H9 (cell line): ENCODE data around the gene FAIM2. TPM values are rescaled to one million over a fixed set of nuclear protein-coding genes. Genes with fewer than 3 reads are reported as not detected.

Source experiments
- DNase-seq: peaks from one replicate; pipeline ENCODE4 v3.0.0-alpha.2; 2017
- H2AFZ ChIP-seq: one replicate; pipeline ENCODE4 v1.6.1; 2013; ENCODE audit warnings: mild to moderate bottlenecking, low read length, control low read depth, moderate library complexity
- H2AK5ac ChIP-seq: 2 replicates; pipeline ENCODE4 v1.6.1; 2013; ENCODE audit warnings: low read length, control low read depth, mixed read lengths; ENCODE audit not compliant: insufficient read length
- H2BK120ac ChIP-seq: one replicate; pipeline ENCODE4 v1.6.1; 2013; ENCODE audit warnings: low read depth, mild to moderate bottlenecking, low read length, control low read depth, inconsistent platforms; ENCODE audit not compliant: poor library complexity, severe bottlenecking
- H2BK12ac ChIP-seq: 2 replicates; pipeline ENCODE4 v1.6.1; 2013; ENCODE audit warnings: low read length, control low read depth, mixed read lengths, low read depth; ENCODE audit not compliant: insufficient read length
- H2BK15ac ChIP-seq: 2 replicates; pipeline ENCODE4 v1.6.1; 2013; ENCODE audit warnings: low read depth, low read length, control low read depth
- H2BK20ac ChIP-seq: one replicate; pipeline ENCODE4 v1.6.1; 2013; ENCODE audit warnings: low read depth, mild to moderate bottlenecking, low read length, control low read depth, inconsistent platforms; ENCODE audit not compliant: poor library complexity, severe bottlenecking
- H2BK5ac ChIP-seq: 2 replicates; pipeline ENCODE4 v1.6.1; 2013; ENCODE audit warnings: low read length, control low read depth, mixed read lengths; ENCODE audit not compliant: insufficient read length
- H3K14ac ChIP-seq: 2 replicates; pipeline ENCODE4 v1.6.1; 2013; ENCODE audit warnings: low read length, control low read depth; ENCODE audit not compliant: insufficient read depth
- H3K18ac ChIP-seq: 2 replicates; pipeline ENCODE4 v1.6.1; 2013; ENCODE audit warnings: low read depth, mild to moderate bottlenecking, mixed read lengths, low read length, control low read depth; ENCODE audit not compliant: insufficient read length
- H3K23ac ChIP-seq: 2 replicates; pipeline ENCODE4 v1.6.1; 2013; ENCODE audit warnings: low read length, control low read depth, mixed read lengths, low read depth; ENCODE audit not compliant: insufficient read length
- H3K23me2 ChIP-seq: 2 replicates; pipeline ENCODE4 v1.6.1; 2013; ENCODE audit warnings: low read depth, mild to moderate bottlenecking, mixed read lengths, low read length, control low read depth; ENCODE audit not compliant: insufficient read length, poor library complexity, severe bottlenecking
- H3K27ac ChIP-seq: 2 replicates; pipeline ENCODE4 v1.5.1; 2013; ENCODE audit warnings: low read length, control low read depth, mixed read lengths, low read depth; ENCODE audit not compliant: insufficient read length
- H3K27me3 ChIP-seq: 2 replicates; pipeline ENCODE4 v1.6.1; 2013; ENCODE audit warnings: low read length, control low read depth, inconsistent platforms; ENCODE audit not compliant: insufficient read depth
- H3K4ac ChIP-seq: 2 replicates; pipeline ENCODE4 v1.6.1; 2013; ENCODE audit warnings: low read depth, mild to moderate bottlenecking, control low read depth, inconsistent platforms, low read length, moderate library complexity
- H3K4me1 ChIP-seq: 2 replicates; pipeline ENCODE4 v1.6.1; 2013; ENCODE audit warnings: low read length, control low read depth, inconsistent platforms; ENCODE audit not compliant: insufficient read depth
- H3K4me2 ChIP-seq: 2 replicates; pipeline ENCODE4 v1.6.1; 2013; ENCODE audit warnings: low read length, control low read depth, mixed read lengths; ENCODE audit not compliant: insufficient read length, insufficient read depth
- H3K56ac ChIP-seq: 2 replicates; pipeline ENCODE4 v1.6.1; 2013; ENCODE audit warnings: low read depth, mild to moderate bottlenecking, mixed read lengths, low read length, control low read depth; ENCODE audit not compliant: insufficient read length
- H3K79me1 ChIP-seq: 2 replicates; pipeline ENCODE4 v1.6.1; 2013; ENCODE audit warnings: low read depth, mild to moderate bottlenecking, moderate library complexity, low read length, control low read depth, inconsistent platforms; ENCODE audit not compliant: insufficient read depth, poor library complexity, severe bottlenecking
- H3K79me2 ChIP-seq: 2 replicates; pipeline ENCODE4 v1.6.1; 2013; ENCODE audit warnings: low read length, control low read depth, inconsistent platforms; ENCODE audit not compliant: insufficient read depth
- H3K9ac ChIP-seq: 2 replicates; pipeline ENCODE4 v1.6.1; 2013; ENCODE audit warnings: low read length, control low read depth, mixed read lengths; ENCODE audit not compliant: insufficient read length; ENCODE audit errors: extremely low read depth
- H3K9me3 ChIP-seq: one replicate; pipeline ENCODE4 v1.6.1; 2013; ENCODE audit warnings: low read depth, low read length, inconsistent platforms; ENCODE audit not compliant: control insufficient read depth
- H3T11ph ChIP-seq: one replicate; pipeline ENCODE4 v1.6.1; 2013; ENCODE audit warnings: mild to moderate bottlenecking, low read length, control low read depth, inconsistent platforms
- H4K20me1 ChIP-seq: one replicate; pipeline ENCODE4 v1.6.1; 2013; ENCODE audit not compliant: control insufficient read depth, insufficient read length, insufficient read depth
- H4K5ac ChIP-seq: 2 replicates; pipeline ENCODE4 v1.6.1; 2013; ENCODE audit warnings: low read depth, mild to moderate bottlenecking, mixed read lengths, low read length, control low read depth; ENCODE audit not compliant: insufficient read length
- H4K8ac ChIP-seq: replicated peaks from 2 replicates; pipeline ENCODE4 v1.6.1; 2013; ENCODE audit warnings: low read length, control low read depth, mixed read lengths, low read depth; ENCODE audit not compliant: insufficient read length
- H4K91ac ChIP-seq: 2 replicates; pipeline ENCODE4 v1.6.1; 2013; ENCODE audit warnings: low read depth, mild to moderate bottlenecking, moderate library complexity, mixed read lengths, low read length, control low read depth; ENCODE audit not compliant: insufficient read length
- H3K27ac Mint-ChIP-seq, 3 experiments: 2 replicates in 2 of 3; 3 replicates in 1 of 3; pipeline ENCODE4 v1.8.0; 2020 to 2021; ENCODE audit warnings: mixed read lengths in 3 of 3, mild to moderate bottlenecking in 1 of 3, moderate library complexity in 1 of 3
- H3K27me3 Mint-ChIP-seq: 2 replicates; pipeline ENCODE4 v1.8.0; 2021; ENCODE audit warnings: low read depth, mild to moderate bottlenecking, moderate library complexity, mixed read lengths
- H3K36me3 Mint-ChIP-seq, 3 experiments: 2 replicates in 2 of 3; 3 replicates in 1 of 3; pipeline ENCODE4 v1.8.0; 2020 to 2021; ENCODE audit warnings: low read depth in 3 of 3, mixed read lengths in 3 of 3; ENCODE audit not compliant: insufficient read depth in 1 of 3
- H3K4me1 Mint-ChIP-seq, 2 experiments: 2 replicates each; pipeline ENCODE4 v1.8.0; 2020; ENCODE audit warnings: mixed read lengths in 2 of 2
- H3K4me3 Mint-ChIP-seq, 2 experiments: 2 replicates in 1 of 2; 3 replicates in 1 of 2; pipeline ENCODE4 v1.8.0; 2020 to 2021; ENCODE audit warnings: mild to moderate bottlenecking in 2 of 2, mixed read lengths in 2 of 2, moderate library complexity in 1 of 2
- H3K9me3 Mint-ChIP-seq, 2 experiments: 2 replicates in 1 of 2; 3 replicates in 1 of 2; pipeline ENCODE4 v1.8.0; 2020; ENCODE audit warnings: mild to moderate bottlenecking in 2 of 2, mixed read lengths in 2 of 2, moderate library complexity in 1 of 2
- CTCF ChIP-seq: fragments of 200-600 bp; sonication (generic); conservative IDR thresholded peaks from 3 replicates; pipeline ENCODE4 v1.8.0; 2021; ENCODE audit warnings: antibody characterized with exemption, mild to moderate bottlenecking
- WGBS: extraction: QIAGEN DNeasy Blood & Tissue Kit; methylation state at CpG from one replicate; pipeline ENCODE4 v1.1.7; 2013; ENCODE audit warnings: missing lambda C conversion rate, low lambda C conversion rate, mixed read lengths; ENCODE audit not compliant: insufficient read length; ENCODE audit errors: extremely low coverage; 5-methylcytosine and 5-hydroxymethylcytosine counted together
- total RNA-seq: library from RNA; stranded (reverse); gene quantifications from 2 replicates; pipeline ENCODE4 v1.2.1, GENCODE V29; 2021

Gene FAIM2
- total RNA-seq, 1 experiment from 2014 or later = 0.42 TPM

- Histone ChIP-seq H3K4me2 (no peak overlapping the region), H3K27me3 (no peaks in the 10 kb centered on the region), H3K9me3 (no peaks in the 10 kb centered on the region), H2BK12ac (no peak overlapping the region), H2BK15ac (no peak overlapping the region), H3K9ac (no peak overlapping the region), H4K5ac (no peak overlapping the region), H2BK120ac (no peak overlapping the region), H2BK20ac (no peak overlapping the region), H3K4me1 (peaks cover under 1% of the 10 kb centered on the region), H4K8ac (no peak overlapping the region), H3K79me1 (peaks cover 2% of the 10 kb centered on the region), H2BK5ac (no peak overlapping the region), H3K56ac (no peak overlapping the region), H4K20me1 (no peaks in the 10 kb centered on the region), H3T11ph (no peak overlapping the region), H3K4ac (no peak overlapping the region), H3K23me2 (peaks cover 16% of the 10 kb centered on the region), H2AFZ (no peak overlapping the region), H3K79me2 (no peaks in the 10 kb centered on the region; the same call in 1 of the 2 replicates), H4K91ac (no peak overlapping the region), H3K27ac (no peak overlapping the region), H3K23ac (no peak overlapping the region), H3K18ac (no peak overlapping the region), H2AK5ac (no peak overlapping the region), H3K14ac (no peak overlapping the region)
- TF ChIP-seq CTCF = no peak
- no peaks in the 10 kb centered on the region; a peak in 1 of 5 replicates for H3K9me3 Mint-ChIP-seq
- no peak for DNase-seq
- no peaks in the 10 kb centered on the region; a peak in 1 of 7 replicates for H3K36me3 Mint-ChIP-seq
- H3K27me3 Mint-ChIP-seq = no peaks in the 10 kb centered on the region; the same call in 1 of the 2 replicates
- no peak overlapping the region for H3K27ac Mint-ChIP-seq
- peaks cover 14 to 19% of the 10 kb centered on the region in 2 experiments for H3K4me1 Mint-ChIP-seq
- H3K4me3 Mint-ChIP-seq = no peak overlapping the region
- WGBS = no CpG with 5 or more reads among the region's 2 CpGs
Measured at GRCh38 chr12:49831717-49832116, 72.0 kb downstream of the FAIM2 start.
